ENCODE data around the gene EOLA2. TPM values are rescaled to one million over a fixed set of nuclear protein-coding genes. Genes with fewer than 3 reads are reported as not detected.
"Not testable (repeated sequence)": the region's sequence is repeated elsewhere in the genome, so short reads cannot be mapped to it uniquely, and the experiment has no call there.

Gene EOLA2
- total RNA-seq, 4 donors from 2014 or later: 35.0 to 40.8 (median 38.3) TPM

DNA sequence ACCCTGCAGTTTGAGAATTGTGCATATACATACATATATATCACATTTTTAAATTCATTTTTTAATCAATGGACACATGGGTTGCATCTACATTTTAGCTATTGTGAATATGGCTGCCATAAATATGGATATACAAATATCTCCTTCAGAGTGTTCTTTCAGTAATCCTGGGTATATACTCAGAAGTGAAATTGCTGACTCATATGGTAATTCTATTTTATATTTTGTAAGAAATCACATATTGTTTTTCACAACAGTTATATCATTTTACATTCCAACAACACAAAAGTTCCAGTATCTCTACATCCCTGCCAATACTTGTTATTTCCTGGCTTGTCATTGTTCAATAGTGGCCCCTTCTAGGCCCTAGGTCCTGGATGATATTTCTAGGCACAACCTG is 29.6 kb downstream of the EOLA2 start:
- no peaks in the 10 kb centered on the region for H3K36me3 ChIP-seq
- no peaks in the 10 kb centered on the region for H3K4me1 ChIP-seq
- H3K4me3 ChIP-seq: no peak overlapping the region
- H3K27me3 ChIP-seq: no peaks in the 10 kb centered on the region
- no peak for TF ChIP-seq POLR2A (IDR thresholded peaks at IDR 0.05)
- TF ChIP-seq, protein P1, sequence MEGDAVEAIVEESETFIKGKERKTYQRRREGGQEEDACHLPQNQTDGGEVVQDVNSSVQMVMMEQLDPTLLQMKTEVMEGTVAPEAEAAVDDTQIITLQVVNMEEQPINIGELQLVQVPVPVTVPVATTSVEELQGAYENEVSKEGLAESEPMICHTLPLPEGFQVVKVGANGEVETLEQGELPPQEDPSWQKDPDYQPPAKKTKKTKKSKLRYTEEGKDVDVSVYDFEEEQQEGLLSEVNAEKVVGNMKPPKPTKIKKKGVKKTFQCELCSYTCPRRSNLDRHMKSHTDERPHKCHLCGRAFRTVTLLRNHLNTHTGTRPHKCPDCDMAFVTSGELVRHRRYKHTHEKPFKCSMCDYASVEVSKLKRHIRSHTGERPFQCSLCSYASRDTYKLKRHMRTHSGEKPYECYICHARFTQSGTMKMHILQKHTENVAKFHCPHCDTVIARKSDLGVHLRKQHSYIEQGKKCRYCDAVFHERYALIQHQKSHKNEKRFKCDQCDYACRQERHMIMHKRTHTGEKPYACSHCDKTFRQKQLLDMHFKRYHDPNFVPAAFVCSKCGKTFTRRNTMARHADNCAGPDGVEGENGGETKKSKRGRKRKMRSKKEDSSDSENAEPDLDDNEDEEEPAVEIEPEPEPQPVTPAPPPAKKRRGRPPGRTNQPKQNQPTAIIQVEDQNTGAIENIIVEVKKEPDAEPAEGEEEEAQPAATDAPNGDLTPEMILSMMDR (IDR thresholded peaks at IDR 0.05): no peak
- no peak for TF ChIP-seq EP300 (IDR thresholded peaks at IDR 0.05)
- no peak overlapping the region for H3K27ac ChIP-seq
- H3K9me3 ChIP-seq: peaks cover 0 to 2% (median 0%) of the 10 kb centered on the region in 4 donors
- no peak for DNase-seq (ENCODE audit: low spot score in 2 of 2)

DNA sequence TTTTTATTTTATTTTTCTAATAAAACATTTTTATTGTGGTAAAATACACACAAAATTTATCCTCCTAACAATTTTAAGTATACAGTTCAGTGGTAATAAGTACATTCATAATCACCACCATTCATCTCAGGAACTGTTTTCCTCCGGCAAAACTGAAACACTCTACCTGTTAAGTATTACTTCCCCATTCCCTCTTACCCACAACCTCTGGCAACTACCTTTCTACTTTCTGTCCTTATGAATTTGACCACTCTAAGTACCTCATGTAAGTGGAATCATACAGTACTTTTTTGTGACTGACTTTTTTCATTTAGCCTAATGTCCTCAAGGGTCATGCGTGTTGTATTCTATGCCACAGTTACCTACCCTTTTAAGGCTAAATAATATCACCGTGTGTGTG is 30.0 kb downstream of the EOLA2 start:
- H3K27me3 ChIP-seq: no peaks in the 10 kb centered on the region
- TF ChIP-seq, protein P1 (IDR thresholded peaks at IDR 0.05): no peak
- TF ChIP-seq POLR2A (IDR thresholded peaks at IDR 0.05): no peak
- TF ChIP-seq EP300 (IDR thresholded peaks at IDR 0.05): no peak
- 85 to 91% methylated on average over 3 of the region's 3 CpGs for WGBS, 2 donors

DNA sequence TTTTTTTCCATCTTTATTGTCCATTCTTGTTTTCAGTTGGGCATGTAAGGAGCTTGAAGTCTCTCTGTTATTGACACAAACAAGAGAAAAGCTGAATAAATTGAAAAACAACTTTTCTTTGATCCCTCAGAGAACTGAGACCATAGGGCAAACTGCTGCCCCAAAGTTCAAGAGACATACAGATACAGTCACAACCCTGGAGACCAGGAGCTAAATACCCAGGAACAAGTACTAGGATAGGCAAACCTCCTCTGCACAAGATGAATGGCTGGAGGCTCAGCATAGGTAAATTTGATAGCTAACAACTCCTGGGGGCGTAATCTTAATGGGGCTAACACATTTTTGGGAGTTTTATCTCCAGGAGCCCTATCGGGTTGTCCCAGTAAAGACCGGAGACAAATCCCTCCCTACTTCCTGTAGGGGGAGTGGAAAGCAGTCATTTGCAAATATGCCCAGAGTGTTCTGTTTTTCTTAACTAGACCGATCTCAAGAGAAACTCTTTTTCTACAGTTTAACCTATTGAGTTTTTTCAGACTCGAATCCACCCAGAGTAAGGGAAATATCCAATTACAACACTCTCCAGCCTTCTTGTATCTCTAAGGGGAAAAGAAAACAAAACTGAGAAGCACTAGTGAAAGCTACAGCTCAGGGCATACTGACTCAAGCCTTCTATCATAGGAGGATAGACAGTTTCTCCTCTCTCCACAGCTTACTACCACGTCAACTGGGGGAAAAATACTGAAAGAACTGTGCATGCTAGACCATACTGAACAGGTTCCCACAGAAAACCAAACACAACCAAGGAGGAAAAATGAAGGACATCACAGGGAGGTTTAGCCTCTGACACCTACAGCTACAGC is 34.2 kb downstream of the EOLA2 start:
- no peak for TF ChIP-seq POLR2A (IDR thresholded peaks at IDR 0.05)
- TF ChIP-seq EP300 (IDR thresholded peaks at IDR 0.05): no peak
- TF ChIP-seq, protein P1 (IDR thresholded peaks at IDR 0.05): no peak
- no peak overlapping the region for H3K4me3 ChIP-seq
- WGBS, 2 donors: 18 to 49% methylated on average over 6 of the region's 6 CpGs

More for the DNA sequence above, 30.0 kb downstream of the EOLA2 start:
- H3K27ac ChIP-seq: no peak overlapping the region
- peaks cover 0 to 2% (median 0%) of the 10 kb centered on the region in 4 donors for H3K9me3 ChIP-seq
- H3K36me3 ChIP-seq: no peaks in the 10 kb centered on the region
- no peak overlapping the region for H3K4me3 ChIP-seq
- no peak for DNase-seq (ENCODE audit: low spot score in 2 of 2)
- H3K4me1 ChIP-seq: no peaks in the 10 kb centered on the region

GRCh38 chrX:149898554-149898953 is 39.7 kb downstream of the EOLA2 start:
- no peaks in the 10 kb centered on the region for H3K9me3 ChIP-seq
- H3K36me3 ChIP-seq: no peaks in the 10 kb centered on the region
- 55 to 92% methylated on average over 1 of the region's 1 CpG for WGBS, 2 donors
- H3K27me3 ChIP-seq: no peaks in the 10 kb centered on the region
- H3K4me3 ChIP-seq: no peak overlapping the region
- no peak overlapping the region for H3K27ac ChIP-seq
- TF ChIP-seq EP300 (IDR thresholded peaks at IDR 0.05): no peak
- TF ChIP-seq, protein P1 (IDR thresholded peaks at IDR 0.05): no peak
- no peak for TF ChIP-seq POLR2A (IDR thresholded peaks at IDR 0.05)
- H3K4me1 ChIP-seq: no peaks in the 10 kb centered on the region
- no peak for DNase-seq (ENCODE audit: low spot score in 2 of 2)

More for the DNA sequence above, 34.2 kb downstream of the EOLA2 start:
- Histone ChIP-seq H3K27ac (no peak overlapping the region), H3K4me1 (no peaks in the 10 kb centered on the region), H3K36me3 (no peaks in the 10 kb centered on the region), H3K27me3 (no peaks in the 10 kb centered on the region), H3K9me3 (no peaks in the 10 kb centered on the region)
- no peak for DNase-seq (ENCODE audit: low spot score in 2 of 2)

DNA sequence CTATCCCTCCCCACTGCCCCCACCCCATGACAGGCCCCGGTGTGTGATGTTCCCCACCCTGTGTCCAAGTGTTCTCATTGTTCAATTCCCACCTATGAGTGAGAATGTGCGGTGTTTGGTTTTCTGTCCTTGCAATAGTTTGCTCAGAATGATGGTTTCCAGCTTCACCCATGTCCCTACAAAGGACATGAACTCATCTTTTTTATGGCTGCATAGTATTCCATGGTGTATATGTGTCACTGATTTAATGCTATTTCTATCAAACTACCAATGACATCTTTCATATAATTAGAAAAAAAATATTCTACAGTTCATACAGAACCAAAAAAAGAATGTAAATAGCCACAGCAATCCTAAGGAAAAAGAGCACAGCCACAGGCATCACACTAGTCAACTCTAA is 47.5 kb downstream of the EOLA2 start:
- H3K27ac ChIP-seq; H3K4me1 ChIP-seq; H3K36me3 ChIP-seq; H3K27me3 ChIP-seq; H3K4me3 ChIP-seq; DNase-seq (ENCODE audit: low spot score in 2 of 2); H3K9me3 ChIP-seq: not testable (repeated sequence)
- 89 to 100% methylated on average over 2 of the region's 2 CpGs for WGBS, 2 donors

Other genes with a start within 250 kb of the EOLA2 start
- not detected for gene MAGEA11, start 226.4 kb downstream of the EOLA2 start, total RNA-seq
- 1 to 10 TPM; 1.4 to 3.0 (median 2.0) TPM for gene HSFX1, start 164.4 kb downstream of the EOLA2 start, total RNA-seq
- not detected for gene MAGEA9, start 156.6 kb downstream of the EOLA2 start, total RNA-seq
- not detected for gene MAGEA8, start 57.3 kb downstream of the EOLA2 start, total RNA-seq
- gene HSFX4, start 8.9 kb downstream of the EOLA2 start, total RNA-seq: not detected

All from tibial nerve (tissue), 4 donors.